GM06990 (cell line): ENCODE results near the gene MYCN.

Source experiments
- DNase-seq: peaks from one replicate; pipeline ENCODE4 v3.0.0-alpha.2; 2011; ENCODE audit not compliant: insufficient read length; ENCODE audit errors: extremely low read depth
- H3K27me3 ChIP-seq: replicated peaks from 2 replicates; pipeline ENCODE4 v1.6.0; 2011; ENCODE audit warnings: low read length; ENCODE audit not compliant: control insufficient read depth, insufficient read depth
- H3K36me3 ChIP-seq: 2 replicates; pipeline ENCODE4 v1.5.1; 2011; ENCODE audit warnings: low read length; ENCODE audit not compliant: control insufficient read depth, insufficient read depth
- H3K4me3 ChIP-seq: replicated peaks from 2 replicates; pipeline ENCODE4 v1.5.1; 2011; ENCODE audit warnings: low read depth, mild to moderate bottlenecking, control low read depth, low read length
- CTCF ChIP-seq: IDR thresholded peaks from 2 replicates; pipeline ENCODE4 v1.5.1; 2011; ENCODE audit warnings: low read length, control low read depth, mild to moderate bottlenecking, inconsistent platforms; ENCODE audit not compliant: insufficient read depth, poor library complexity, severe bottlenecking

MYCN gene

DNA sequence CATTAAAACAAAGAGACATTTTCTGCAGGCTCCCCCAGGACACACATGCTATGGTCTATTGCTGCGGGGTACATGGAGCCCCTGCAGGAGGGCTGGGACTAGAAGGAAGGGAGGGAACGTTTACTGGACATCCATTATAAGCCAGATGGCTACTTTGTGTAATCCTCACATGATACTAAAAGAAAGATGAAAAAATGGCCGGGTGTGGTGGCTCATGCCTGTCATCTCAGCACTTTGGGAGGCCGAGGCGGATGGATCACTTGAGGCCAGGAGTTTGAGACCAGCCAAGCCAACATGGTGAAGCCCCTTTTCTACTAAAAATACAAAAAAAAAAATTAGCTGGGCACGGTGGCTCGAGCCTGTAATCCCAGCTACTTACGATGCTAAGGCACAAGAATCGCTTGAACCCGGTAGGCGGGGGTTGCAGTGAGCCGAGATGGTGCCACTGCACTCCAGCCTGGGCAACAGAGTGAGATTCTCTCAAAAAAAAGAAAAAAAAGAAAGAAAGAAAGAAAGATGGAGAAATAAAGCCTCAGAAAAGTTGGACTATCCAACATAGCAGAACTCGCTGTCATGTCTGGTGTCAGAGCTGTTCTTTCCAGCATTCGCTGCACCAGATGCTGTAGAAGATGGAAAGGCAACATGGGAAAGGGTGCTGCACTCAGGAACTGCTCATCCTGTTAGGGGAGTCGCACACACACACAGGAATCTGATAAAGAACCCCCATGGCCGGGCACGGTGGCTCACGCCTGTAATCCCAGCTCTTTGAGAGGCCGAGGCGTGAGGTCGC is 7.8 kb upstream of the MYCN start:
- Histone ChIP-seq H3K4me3 (no peak overlapping the region), H3K27me3 (no peaks in the 10 kb centered on the region), H3K36me3 (no peaks in the 10 kb centered on the region)
- DNase-seq, result no peak
- TF ChIP-seq CTCF, result no peak

- DNase-seq, result no peak
- Histone ChIP-seq H3K27me3 (no peaks in the 10 kb centered on the region), H3K36me3 (no peaks in the 10 kb centered on the region), H3K4me3 (no peak overlapping the region)
- no peak for TF ChIP-seq CTCF
Observed at GRCh38 chr2:15933184-15933845, 7.0 kb upstream of the MYCN start.

DNA sequence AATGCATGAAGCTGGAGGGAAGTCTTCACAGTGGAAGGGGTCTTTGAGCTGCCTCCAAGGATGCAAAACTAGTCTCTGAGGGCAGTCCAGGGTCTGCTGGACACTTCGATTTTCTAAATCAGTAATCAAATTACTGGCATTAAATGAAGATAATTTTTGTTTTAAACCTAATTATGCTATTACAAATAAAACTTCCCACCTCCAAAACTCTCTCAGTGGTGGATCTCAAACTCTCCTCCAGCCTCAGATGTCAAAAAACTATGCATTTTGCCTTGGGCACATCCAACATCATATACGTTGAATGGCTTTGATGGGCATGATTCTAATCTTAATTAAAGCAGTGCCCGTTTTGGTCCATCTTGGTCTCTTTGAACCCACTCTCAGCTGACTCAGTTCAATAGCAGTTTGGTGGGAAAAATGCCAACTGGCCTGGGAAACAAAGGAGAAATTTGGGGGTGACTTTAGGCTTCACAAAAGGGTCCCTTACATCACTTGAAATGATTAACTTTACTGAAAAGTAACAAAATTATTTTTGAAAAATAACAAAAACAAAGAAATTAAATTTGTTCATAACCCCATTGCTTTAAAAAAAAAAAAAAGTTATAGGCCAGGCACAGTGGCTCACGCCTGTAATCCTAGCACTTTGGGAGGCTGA is 5.9 kb upstream of the MYCN start:
- Histone ChIP-seq H3K4me3 (no peak overlapping the region), H3K36me3 (no peaks in the 10 kb centered on the region), H3K27me3 (peaks cover 2% of the 10 kb centered on the region)
- DNase-seq, result no peak
- no peak for TF ChIP-seq CTCF

DNA sequence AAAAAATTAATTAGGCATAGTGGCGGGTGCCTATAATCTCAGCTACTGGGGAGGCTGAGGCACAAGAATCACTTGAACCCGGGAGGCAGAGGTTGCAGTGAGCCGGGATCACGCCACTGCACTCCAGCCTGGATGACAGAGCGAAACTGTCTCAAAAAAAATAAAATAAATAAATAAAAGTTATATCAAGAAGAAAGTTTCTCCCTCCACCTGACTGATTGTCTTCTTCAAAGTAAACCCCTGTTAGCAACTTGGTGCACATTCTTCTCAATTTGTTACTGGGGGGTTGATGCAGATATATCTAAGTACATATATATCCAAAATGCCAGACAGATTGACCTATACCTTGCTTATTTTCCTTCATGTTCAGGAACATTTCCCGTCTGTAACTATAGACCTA is 5.2 kb upstream of the MYCN start:
- no peak overlapping the region for H3K4me3 ChIP-seq
- DNase-seq, result no peak
- no peaks in the 10 kb centered on the region for H3K36me3 ChIP-seq
- TF ChIP-seq CTCF, result no peak
- peaks cover 2% of the 10 kb centered on the region for H3K27me3 ChIP-seq

DNA sequence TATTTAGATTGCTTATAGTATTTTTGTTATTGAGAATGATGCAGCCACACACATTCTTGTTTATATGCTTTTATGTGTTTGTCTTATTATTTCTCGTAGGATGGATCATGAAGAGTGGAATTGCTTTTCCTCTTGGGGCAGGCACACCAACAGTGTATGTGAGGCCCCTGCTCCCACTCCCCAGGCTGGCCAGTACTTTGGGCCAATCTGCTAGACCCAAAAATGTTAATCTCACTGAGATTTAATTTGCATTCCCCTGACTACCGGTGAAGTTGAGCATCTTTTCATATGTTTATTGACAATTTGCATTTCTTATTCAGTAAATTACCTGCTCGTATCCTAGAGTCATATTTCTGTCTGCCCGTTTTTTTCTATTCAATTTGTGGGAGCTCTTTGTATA is 4.7 kb upstream of the MYCN start:
- Histone ChIP-seq H3K27me3 (peaks cover 2% of the 10 kb centered on the region), H3K36me3 (no peaks in the 10 kb centered on the region), H3K4me3 (no peak overlapping the region)
- DNase-seq, result no peak
- TF ChIP-seq CTCF, result no peak
